Measurements from ENCODE around the gene ATP2B1.
"Not testable (repeated sequence)": the region's sequence is repeated elsewhere in the genome, so short reads cannot be mapped to it uniquely, and the experiment has no call there.

ATP2B1 gene

GRCh38 chr12:89710873-89711750 lies 2.5 kb upstream of the ATP2B1 start:
- no peak for DNase-seq

- no peak for DNase-seq
Observed at GRCh38 chr12:89709995-89710872, 1.6 kb upstream of the ATP2B1 start.

- DNase-seq, result peak; percentile 99
Observed at GRCh38 chr12:89709157-89709994, 738 bp upstream of the ATP2B1 start.

DNA sequence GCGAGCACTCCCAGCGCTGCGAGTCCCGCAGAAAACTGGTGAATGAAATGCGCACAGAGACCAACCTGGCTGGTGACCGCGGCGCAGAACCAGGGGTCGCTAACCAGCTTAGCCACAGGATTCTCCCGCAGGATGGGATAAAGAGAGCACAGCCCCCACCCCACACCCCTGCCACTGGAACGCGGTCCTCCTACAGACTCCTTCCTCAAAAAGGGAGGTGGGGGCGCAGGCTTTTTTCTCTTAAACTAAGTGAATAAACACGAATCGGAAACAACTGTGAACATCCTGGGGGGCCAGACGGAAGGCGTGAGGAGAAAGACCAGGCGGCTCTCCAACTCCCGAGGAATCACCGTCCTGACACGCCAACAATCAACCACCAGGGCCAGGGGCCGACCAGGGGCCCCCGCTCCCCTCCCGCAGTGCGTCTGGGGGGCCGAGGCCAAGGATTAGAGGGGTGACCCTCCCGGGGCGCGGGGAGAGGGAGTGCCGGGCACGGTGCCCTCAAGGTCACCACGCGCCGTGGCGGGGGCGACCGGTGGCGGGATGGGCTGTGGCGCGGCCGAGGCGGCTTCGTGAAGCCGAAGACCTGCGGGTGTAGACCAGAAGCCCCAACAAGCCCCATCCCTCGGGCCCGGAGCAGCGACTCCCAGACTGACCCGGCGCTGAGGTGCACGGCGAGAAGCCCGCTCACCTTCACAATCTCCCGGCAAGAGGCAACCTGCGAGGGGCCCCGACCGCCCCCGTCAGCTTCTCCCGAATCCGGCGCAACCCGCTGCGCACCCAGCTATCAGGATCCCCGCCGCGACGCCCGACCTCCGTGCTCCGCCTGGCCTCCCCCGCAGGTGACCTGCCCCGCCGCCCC lies 704 bp downstream of the ATP2B1 start:
- DNase-seq, result peak in 1 of 2 experiments; percentile 2

GRCh38 chr12:89706986-89707702 lies 1.5 kb downstream of the ATP2B1 start:
- DNase-seq, result no peak

- DNase-seq, result no peak
Observed at GRCh38 chr12:89706551-89706950, 2.1 kb downstream of the ATP2B1 start.

- DNase-seq, result no peak
Observed at GRCh38 chr12:89704457-89704856, 4.2 kb downstream of the ATP2B1 start.

DNA sequence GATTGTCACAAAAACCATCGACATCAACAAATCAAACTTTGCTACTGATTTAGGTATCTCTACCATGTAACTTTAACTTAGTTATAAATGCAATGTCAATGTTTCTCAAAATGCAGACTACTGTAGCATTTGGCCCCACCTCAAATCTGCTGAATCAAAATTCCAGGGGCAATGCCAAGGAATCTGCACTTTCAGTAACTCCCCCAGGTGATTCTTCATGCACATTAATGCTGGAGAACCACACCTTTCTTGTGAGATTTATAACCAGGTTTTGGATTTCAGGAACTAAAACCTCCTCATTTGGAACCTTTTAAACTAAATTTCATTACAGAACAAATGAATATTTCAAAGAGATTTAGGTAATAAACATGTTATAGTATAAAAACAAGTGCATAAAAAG lies 4.9 kb downstream of the ATP2B1 start:
- DNase-seq, result no peak

DNA sequence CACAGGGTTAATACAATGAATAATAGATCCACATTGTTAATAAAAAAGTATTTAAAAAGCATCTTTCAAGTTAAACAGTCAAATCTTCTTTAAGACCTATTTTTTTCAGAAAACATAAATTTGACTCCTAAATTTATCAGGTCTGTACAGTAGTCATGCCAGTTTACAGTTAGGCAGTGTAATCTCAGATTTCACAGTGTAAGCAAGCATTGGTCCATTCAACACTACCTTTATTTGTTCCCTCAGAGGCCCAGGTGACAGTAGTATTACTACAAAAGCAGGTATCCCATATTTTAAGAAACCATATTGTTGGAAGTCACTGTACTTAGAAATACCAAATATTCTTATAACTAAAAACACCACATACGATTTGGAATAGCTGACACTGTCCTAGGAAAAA lies 6.1 kb downstream of the ATP2B1 start:
- no peak for DNase-seq

DNA sequence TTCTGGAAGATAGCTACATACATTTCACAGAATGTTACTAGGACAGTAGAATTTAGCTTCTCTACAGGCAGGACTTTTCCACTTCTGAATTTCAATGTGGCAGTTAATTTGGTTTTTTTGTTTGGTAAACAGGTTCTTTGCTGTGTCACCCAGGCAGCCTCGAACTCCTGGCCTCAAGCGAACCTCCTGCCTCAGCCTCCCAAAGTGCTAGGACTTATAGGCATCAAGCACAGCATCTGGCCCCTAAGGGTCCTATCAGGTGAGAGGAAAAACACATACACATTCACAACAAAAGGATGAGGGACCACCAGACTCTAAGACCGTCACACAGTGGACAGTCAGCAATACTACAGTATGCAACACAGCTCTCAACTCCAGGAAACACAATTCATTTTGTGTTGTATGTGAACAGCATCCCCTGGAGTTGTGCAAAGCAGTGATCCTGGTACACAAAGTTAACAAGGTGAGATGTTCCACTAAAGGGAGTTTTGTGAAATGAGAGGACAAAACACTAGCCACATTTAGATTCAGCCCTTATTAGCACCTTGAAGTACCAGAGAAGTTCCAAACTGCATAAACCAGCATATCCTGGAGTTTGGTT lies 6.9 kb downstream of the ATP2B1 start:
- DNase-seq, result no peak

DNA sequence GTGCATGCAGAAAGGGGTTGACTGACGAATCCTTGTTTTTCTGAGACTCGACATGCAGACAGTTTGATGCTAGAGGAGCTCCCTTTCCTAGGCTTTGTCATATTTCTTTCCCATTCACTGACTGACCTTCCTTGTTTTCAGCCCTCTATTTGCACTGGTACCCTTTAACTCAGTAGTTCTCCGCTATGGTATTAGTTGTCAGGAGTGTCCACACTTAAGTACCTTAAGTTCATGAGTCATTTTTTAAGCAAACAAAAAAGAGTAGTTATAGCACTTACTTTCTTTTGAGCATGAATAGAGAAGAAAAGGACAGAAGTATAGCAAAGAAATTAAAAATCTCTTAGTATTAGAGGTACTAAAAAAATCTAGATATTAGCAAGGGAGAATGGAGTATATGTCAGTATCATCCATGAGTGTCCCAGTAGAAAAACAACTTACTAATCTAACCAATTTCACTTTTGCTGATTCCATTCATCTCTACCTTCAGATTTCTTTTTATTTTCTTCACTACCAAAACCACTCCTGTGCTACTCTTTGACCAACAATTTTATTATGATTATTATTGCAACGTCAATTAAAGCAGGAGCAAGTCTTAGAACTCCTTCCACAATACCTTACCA lies 8.3 kb downstream of the ATP2B1 start:
- no peak for DNase-seq

DNA sequence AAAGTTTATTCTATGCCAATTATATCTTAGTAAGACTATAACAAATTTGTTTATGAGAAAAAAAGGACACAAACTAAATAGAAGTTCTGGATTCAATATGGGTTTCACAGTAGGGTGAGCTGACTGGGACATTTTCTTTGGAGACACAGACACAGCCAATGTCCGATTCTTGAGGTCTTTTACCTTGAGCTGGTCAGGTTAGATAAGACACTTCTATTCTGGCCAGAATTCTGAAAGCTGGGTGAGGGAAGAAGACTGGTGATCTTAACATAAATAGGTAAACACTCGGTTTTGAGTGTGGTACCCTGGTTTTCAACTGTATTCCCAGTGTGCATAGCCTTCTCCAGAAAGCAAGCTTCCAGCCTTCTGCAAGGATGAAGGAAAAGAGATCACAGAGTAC lies 10.0 kb downstream of the ATP2B1 start:
- no peak for DNase-seq

DNA sequence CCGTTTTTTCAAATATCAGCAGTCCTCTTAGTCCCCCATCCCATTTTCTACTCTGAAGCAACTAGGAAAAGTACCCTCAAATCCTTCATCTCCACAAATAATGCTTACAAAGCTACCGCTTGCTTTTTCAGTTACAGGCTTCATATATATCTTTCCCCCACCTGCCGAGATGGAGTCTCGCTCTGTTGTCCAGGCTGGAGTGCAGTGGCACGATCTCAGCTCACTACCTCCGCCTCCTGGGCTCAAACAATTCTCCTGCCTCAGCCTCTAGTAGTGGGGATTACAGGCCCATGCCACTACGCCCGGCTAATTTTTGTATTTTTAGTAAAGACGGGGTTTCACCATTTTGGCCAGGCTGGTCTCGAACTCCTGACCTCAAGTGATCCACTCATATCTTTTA lies 10.9 kb downstream of the ATP2B1 start:
- not testable (repeated sequence) for DNase-seq

GRCh38 chr12:89697296-89697695 lies 11.3 kb downstream of the ATP2B1 start:
- no peak for DNase-seq

DNA sequence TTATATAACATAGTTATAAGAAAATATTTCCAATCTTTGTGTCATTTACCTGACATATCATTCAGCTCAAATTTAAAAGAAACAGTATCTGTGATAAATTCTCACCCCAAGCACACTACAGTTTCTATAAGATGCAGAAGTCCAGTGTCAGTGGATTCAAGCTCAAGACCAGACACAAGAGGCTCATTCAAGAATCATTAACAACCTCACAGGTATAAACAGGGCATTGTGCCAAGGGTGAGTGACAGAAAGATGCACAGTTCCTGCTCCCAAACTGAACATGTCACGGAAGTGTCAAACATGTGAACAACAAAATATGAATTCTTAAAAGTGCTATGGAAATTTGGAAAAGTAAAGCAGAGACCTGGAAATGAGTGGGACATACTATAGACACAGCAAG lies 12.8 kb downstream of the ATP2B1 start:
- no peak for DNase-seq

DNA sequence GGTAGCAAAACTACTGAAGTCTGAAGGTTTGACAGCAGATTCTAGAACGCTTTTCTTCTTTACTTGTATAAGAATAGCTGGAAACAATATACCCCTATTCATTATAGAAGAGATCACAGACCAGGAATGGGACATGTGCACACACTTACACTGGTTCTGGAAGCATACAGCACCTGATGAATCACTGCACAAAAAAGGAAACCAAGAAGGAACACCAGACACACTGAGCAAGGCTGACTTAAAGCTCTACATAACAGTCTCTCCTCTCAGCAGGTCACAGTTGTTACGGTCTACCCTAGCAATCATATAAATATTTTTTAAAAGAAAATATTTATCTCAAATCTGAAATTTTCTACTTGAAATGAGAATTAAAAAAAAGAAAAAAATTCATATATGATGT lies 13.5 kb downstream of the ATP2B1 start:
- no peak for DNase-seq

DNA sequence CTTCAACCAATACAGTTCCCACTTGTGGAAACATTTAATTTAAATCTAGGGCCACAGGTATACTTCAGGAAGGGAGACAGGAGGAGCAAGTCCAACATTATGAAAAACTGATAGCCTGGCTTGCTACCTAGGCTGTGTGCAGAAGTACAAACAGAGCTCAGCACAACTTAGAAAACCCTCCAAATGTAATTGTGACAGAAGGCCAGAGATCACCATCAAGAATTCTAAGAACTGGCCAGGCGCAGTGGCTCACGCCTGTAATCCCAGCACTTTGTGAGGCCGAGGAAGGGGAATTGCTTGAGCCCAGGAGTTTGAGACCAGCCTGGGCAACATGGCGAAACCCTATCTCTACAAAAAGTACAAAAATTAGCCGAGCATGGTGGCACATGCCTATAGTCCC lies 14.1 kb downstream of the ATP2B1 start:
- no peak for DNase-seq

GRCh38 chr12:89693639-89694202 lies 14.9 kb downstream of the ATP2B1 start:
- no peak for DNase-seq

DNA sequence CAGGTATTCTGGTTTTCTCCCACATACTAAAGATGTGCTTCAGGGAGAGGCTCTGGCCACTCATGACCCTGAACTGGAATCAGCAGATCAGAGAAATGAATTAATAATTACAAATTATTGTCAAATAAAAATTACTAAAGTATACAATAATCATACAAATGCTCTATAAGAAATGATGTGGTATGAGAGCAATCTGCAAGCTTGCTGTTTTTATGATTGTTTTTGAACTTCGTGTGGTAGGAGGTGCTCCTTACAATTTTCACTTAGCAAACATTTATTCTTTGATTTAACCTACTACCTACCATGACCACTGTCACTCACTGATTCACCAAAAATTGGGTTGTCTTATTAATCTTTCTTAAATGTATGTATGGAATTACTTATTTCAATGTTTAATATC lies 16.2 kb downstream of the ATP2B1 start:
- no peak for DNase-seq

- DNase-seq, result no peak
Observed at GRCh38 chr12:89691659-89692058, 17.0 kb downstream of the ATP2B1 start.

Measured in NCI-H187 (cell line).